Stimulated activated CD8-positive, alpha-beta memory T cell treated with anti-CD3 and anti-CD28 coated beads, Interleukin-2, amount 100 ng/mL, for 48 hours (primary cell): Measurements from ENCODE around the gene AKAP6.

Experiments used
- DNase-seq, 2 donors: peaks; one replicate each; pipeline ENCODE4 v3.0.0-alpha.2; 2020; ENCODE audit warnings: low read depth in 2 of 2

Gene AKAP6, protein sequence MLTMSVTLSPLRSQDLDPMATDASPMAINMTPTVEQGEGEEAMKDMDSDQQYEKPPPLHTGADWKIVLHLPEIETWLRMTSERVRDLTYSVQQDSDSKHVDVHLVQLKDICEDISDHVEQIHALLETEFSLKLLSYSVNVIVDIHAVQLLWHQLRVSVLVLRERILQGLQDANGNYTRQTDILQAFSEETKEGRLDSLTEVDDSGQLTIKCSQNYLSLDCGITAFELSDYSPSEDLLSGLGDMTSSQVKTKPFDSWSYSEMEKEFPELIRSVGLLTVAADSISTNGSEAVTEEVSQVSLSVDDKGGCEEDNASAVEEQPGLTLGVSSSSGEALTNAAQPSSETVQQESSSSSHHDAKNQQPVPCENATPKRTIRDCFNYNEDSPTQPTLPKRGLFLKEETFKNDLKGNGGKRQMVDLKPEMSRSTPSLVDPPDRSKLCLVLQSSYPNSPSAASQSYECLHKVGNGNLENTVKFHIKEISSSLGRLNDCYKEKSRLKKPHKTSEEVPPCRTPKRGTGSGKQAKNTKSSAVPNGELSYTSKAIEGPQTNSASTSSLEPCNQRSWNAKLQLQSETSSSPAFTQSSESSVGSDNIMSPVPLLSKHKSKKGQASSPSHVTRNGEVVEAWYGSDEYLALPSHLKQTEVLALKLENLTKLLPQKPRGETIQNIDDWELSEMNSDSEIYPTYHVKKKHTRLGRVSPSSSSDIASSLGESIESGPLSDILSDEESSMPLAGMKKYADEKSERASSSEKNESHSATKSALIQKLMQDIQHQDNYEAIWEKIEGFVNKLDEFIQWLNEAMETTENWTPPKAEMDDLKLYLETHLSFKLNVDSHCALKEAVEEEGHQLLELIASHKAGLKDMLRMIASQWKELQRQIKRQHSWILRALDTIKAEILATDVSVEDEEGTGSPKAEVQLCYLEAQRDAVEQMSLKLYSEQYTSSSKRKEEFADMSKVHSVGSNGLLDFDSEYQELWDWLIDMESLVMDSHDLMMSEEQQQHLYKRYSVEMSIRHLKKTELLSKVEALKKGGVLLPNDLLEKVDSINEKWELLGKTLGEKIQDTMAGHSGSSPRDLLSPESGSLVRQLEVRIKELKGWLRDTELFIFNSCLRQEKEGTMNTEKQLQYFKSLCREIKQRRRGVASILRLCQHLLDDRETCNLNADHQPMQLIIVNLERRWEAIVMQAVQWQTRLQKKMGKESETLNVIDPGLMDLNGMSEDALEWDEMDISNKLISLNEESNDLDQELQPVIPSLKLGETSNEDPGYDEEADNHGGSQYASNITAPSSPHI (N-terminal part only)

DNA sequence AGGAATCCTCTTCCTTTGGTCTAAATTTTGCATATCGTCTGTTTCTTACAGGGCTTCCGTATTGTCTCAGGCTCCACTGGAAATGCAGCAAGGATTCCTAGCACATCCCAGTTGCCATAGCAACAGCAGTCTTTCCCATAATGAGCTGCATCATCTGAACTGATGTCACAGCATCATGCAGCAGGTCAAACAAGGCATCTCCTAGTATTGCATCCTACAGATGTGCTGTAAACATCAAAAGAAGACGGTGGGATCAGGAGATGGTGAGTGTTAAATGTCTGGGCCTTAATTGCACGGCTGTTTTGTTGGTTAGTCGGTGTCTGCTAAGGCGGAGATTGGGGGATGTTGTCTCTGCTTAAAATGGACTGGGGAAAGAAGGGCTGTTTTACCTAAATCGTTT is at the start of gene AKAP6:
TSS of gene AKAP6 (plus strand) at position 153 of the 400 bp plus-strand sequence. CDS start 104,196 bp downstream, outside the sequence.
- no peak for DNase-seq

DNA sequence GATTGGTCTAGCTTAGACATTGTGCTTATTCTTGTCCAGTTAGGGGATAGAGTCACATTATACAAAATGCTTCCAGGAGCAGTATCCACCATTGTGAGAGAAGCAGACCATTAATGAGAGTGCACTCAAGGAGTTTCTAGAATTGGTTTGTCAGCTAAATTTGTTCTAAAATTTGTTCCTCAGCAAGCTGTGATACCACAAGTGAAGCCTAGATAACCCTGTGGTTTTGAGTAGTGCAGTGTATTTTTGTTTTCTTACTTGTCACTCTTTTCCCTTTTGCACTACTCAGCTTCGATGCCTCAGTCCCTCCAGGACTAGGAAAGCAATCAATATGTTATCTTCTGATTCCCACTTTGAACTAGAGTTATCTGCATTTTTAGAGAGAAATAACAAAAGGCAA is 42.5 kb upstream of the AKAP6 start:
- DNase-seq, result no peak

DNA sequence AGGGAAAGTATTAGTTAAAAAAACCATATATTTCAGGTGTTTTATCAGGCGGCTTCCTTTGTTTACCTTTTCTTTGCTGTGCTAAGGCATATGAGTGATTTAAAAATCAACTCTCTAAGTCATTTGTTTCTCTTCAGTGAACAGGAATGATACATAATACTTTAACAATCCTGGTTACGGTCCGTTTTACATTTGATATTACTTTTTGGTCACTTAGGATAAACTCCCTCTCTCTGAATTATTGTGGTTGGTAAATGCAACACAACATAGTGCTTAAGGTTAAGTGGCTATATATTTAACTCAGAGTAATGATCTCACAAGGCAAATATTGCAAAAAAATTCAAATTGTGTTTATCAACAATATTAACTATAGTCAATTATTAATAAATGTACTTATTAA is 32.7 kb upstream of the AKAP6 start:
- no peak for DNase-seq

DNA sequence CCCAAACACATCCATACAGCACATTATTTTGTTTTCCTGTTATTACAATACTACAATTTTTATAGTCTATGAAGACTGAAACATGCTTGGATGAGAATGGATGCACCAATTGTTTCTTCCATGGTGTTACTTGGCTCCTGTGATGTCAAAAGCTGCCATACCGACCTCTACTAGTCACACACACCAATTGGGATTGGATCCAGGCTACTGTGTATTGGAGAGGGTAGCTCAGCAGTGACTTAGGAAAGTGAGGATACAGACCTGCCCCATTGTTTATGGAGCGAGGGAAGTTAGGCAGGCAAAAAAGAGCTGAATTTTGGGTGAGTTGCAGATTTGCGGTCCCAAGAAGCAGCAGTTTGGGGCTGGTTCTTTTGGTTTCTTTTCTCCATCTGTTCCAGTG is 30.8 kb upstream of the AKAP6 start:
- no peak for DNase-seq

DNA sequence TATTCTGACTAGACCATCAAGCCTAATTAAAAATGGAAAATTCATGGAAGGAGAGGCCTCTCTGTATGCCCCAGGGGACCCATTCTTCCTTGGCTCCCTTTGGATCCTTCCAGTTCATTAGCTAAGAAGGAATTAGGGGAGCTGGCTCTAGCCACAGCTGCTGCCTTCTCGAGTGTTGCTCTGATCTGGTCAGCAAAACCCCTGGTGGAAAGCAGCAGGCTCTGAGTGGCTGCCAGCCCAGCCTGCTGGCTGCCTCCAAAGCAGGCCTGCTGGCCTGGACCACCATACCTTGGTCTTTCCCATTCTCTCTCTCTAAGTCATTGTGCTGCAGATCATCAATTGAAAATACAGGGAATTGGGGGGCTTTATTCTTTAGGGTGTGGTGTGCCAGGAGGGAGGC is 29.0 kb upstream of the AKAP6 start:
- DNase-seq, result no peak

DNA sequence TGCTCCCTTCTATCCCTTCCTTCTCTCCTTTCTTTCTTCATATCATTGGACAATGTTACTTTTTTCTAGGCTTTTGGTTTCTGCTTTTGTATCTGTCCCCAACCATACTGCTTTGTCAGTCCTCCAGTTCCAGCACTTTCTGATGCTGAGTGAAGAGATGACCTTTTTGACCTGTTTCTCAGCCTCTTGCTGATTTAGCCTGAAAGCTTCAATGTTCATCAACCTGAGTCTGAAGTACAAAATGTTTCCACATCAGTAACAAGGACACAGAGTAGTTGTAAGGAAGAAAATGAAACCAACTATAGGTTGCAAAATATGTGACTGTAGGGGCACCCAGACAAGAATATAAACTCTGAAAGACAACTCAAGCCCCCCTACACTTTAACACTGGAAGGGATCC is 25.2 kb upstream of the AKAP6 start:
- DNase-seq, result no peak

DNA sequence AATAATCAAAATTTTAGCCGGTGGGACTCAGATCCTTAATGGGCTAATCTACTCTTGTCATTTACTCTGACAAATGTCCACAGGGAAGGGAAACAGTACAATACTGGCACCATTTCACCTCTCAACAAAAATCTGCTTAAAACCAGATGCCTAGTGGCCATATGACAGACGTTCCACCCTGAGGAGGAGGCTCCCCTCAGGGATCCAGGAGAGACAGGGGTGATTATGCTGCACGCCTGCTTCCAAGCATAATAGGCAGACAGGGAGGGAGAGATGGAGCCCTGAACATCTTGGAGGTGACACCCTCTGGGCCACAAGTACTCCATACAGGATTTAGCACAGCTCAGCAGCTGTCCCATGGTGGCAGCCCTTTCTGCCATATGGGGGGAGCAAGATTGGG is 24.8 kb upstream of the AKAP6 start:
- no peak for DNase-seq

DNA sequence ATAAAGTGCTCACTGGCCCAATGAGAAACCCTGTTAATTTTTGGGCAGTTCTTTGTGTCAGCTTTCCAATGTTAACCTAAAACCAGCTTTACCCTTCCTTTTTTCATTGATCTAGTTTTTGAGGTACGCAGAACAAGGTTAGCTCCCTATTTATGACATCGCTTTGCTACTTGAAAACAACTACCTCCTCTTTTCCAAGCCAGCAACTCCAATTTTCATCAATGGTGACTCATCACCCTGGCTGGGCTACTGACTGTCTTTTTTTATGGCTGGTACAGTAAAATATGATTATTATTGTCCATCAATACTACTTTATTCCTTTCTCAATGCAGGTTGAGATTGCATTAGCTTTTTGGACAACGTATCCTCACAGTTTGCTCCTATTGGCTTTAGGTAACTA is 22.5 kb upstream of the AKAP6 start:
- no peak for DNase-seq

DNA sequence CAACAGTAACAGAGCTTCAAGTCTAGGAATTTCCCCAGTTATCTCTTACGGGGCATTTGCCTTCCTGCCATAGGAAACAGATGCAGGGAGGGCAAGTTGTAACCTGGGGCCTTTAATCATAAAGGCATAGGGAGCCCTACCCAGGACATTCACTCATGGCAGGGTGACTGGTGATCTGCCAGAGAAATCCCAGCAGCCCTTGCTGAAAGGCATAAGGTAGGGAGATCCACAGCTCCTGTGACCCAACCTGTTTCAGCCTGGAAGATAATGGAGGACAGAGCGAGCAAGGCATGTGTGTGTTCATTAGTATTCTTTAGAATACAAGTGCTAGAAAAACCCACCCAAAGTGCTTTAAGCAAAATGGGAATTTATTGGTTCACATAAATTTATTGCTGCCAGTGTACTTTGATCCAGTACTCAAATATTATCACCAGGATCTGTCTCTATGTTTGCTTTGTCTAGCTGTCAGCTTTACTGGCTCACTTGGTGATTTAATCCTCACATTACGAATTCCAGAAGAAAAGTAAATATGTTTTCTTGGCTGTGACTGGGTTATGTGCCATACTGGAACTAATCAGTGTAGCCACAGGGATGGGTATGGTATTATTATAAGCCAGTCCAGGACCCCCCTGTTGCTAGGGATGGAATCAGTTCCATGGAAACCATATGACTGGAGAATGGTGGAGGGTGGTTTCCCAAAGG is 21.1 kb upstream of the AKAP6 start:
- no peak for DNase-seq

DNA sequence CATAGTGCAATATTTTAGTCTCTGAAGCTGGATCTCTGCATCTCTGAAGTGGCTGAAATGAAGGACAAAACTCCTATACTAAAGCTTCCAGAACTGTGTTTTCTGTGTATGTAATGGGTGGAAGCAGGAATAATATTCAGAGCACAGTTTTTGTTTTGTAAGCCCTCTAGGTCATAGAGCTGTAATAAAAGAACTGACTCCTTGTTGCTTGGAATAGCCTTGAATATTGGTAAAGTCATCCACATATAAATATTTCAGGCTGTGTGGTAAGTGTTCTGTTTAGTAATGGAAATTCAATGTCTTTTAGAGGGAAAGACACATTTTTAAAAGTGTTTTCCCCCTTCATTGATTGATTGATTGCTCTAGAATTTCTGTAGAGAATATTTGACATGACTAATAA is 18.2 kb upstream of the AKAP6 start:
- no peak for DNase-seq

DNA sequence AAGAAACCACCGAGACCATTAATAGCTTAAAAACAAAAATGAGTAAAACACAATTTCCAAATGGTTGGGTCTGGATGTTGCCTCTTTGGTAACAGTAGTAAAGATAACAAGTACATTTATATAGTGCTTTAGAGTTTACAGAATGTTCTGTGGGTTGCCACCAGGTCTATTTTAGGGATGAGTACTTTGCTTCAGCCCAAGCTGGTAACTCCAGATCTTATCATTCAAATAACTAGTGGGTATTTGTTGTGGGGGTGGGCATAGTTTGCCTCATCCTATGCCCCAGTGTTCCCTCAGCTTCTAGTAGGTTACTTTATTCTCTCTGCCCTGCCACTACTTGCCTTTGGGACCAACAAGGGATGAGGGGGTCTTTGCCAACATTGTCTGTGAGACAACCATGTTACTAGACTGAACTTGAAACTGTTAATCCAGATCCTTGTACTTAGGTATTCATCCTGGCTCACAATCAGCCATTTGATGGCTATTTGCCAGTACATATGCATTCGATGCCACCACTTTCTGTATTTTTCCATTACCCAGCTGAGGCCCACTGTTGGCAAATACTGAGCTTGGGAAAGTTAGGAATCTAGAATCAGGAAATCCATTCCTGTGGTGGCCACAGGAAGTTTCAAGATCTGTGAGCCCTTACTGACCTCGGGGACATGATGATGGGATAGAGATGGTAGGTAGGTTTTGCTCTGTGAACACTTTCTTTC is 17.6 kb upstream of the AKAP6 start:
- DNase-seq, result no peak

DNA sequence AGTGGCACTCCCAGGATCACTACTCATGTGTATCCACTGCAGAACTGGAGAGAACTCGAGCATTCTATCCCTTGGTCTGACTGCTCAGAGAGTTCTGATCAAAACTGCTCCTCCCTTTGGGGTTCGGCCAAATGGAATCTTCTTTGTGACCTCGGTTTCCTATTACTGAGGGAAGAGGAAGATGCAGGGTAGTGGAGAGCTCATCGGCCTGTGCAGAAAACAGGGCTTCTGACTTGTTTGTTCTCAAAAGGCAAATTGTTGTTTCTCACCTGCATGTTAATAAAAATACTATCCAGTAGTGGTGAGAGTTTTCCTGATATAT is 17.1 kb upstream of the AKAP6 start:
- DNase-seq, result no peak

DNA sequence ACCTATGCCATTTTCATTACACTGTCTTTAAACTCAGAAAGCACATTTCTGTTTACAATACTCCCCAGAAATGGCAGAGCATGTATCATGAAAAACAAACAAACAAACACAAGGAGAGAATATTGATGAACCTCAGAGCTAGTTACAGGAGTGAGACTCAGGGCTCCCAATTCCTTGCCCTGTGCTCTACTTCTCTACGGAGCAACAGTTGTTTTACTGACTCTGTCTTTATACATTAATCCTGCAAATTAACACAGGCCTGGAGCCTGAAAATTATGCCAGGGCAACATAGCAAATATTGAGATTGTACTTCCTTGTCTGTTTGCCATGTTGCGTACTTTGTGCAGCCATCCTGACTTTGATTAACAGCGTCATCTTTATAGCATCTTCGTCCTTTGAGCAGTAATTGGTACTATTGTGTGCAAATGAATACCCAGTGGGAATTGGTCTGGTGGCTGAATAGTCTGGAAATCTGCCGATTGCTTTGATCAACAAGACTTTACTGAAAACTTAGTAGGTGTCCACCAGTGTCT is 15.2 kb upstream of the AKAP6 start:
- no peak for DNase-seq

DNA sequence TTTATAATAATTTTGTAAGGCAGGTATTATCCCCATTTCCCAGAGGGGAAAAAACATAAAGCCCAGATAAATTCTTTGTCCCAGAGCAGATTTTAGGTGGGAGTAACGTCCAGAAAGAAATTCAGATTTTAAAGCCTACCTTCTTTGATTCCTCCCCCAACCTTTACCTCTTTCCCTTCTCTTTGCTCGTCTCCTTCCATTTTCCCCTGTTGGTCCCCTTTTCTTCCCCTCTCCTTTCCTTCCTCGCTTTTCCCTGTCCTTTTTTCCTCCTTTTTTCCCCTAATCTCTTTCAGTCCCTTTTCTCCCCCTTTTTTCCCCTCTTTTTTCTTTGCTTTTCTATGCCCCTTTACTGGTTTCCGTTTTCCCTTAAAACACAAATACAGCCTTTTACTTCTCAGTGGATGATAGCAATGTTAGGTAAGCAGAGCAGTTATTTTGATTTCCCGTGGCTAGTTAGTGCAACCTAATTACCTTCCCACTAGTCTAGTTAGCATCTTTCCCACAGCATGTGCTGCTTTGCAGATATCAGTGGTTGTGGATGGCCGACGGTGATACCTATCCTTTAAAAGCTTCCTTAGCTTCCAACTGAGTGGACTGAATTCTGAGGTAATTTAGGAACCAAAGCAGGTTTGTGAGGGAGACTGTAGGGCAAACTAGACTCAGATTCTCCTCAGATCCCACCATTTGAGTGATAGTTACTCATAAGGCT is 10.9 kb upstream of the AKAP6 start:
- DNase-seq, result no peak

DNA sequence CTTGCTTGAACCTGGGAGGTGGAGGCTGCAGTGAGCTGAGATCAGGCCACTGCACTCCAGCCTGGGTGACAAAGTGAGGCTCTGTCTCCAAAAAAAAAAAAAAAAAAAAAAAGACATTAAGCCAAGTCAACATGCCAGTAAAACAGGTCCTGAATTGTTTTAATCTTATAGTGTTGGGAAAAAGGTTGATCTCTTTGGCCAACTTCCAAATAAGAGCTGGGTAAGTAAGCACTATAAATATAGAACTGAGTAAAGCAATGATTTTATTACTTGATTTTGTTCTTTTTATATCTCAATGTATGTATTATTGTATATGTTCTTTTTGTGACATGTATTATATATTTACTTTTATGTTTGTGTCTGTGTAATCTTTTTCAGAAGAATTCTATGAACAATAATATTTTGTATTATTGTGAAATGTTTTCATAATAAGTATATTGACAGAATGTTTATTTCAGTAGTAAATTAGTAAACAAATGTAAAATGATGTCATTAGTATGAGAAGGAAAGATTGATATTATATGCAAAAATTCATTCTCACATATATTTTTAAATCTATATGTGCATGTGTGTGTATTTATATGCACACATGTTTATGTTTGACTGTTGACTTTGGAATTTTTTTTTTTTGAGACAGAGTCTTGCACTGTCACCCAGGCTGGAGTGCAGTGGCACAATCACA is 9.6 kb upstream of the AKAP6 start:
- no peak for DNase-seq

DNA sequence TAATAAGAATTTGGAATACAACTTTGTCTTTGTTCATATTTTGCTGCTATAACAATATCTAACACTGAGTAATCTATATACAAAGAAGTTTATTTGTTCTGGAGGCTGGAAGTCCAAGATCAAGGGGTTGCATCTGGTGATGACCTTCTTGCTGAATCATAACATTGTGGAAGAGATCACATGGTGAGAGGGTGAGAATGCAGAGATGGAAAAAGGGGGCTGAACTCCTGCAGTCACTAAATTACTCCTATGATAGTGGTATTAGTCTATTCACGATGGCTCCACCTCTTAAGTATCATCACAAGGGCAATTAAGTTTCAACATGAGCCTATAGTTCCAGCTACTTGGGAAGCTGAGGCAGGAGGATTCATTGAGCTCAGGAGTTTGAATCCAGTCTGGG is 4.5 kb upstream of the AKAP6 start:
- DNase-seq, result no peak

DNA sequence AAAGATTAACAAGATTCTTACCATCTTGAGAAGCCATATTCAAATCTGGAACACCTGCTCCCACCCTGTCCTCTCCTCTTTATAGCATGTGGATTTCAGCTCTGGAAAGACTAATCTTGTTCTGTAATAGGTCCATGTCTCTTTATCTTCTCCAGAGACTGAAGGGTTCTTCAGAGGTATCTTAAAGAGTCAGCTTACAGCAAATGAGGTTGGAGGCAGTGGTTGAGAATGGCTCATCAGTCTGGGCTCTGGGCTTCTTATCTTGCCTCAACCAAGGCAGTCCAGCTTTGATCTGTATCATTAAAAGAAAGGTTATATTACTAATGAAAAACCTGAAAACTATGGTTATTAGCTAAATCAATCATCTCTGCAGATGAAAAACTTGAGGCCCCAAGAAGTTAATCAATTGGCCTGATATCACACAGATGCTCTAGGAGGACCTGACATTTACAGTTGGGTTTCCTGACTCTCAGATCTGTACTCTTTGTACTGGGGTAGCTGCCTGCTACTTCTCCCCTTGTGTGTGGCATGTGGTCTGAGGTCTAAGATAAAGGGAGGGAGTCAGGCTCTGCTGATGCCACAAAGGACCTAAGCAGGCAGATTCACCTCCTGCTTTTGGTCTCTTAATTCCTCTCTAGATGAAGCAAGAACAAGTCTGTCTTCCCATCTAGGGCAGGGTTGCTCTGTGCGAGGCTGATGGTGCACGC is 1.7 kb upstream of the AKAP6 start:
- DNase-seq, result no peak

DNA sequence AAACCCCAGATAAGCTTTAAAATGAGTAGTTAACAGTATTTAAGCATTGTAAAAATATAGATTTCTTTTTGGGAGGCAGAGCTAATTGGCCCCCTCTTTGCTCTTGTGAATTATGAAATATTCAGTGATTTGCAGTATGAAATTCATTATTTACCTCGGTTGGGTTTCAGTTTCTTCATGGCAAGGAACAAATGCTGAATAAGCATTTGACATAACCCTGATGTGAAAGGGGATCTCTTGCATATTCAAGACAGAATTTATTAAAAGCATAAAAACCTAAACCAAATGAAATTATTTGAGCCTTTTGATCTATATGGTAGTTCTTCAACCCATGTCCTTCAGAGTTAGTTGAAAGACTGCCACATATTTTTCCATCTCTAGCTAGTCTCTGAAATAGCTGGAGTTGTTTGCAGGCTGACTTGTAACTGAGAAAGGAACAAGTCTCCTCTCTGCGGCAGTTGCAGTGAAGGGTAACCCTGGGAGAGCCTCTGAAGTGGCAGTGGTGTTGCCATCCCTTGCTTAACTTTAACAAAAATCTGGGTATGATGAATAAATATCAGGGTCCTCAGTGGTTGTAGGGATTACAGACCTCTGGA is 690 bp downstream of the AKAP6 start:
- DNase-seq, result no peak
